HCT116 (cell line): Measurements from ENCODE around the gene MAP3K20. TPM values are rescaled to one million over a fixed set of nuclear protein-coding genes. Genes with fewer than 3 reads are reported as not detected.

Source experiments
- ATAC-seq: fragments of 200-7000 bp; cut with Tn5 transposase; 2 replicates; pipeline ENCODE4 v1.9.1; 2020; ENCODE audit warnings: mild to moderate bottlenecking, moderate library complexity
- BruUV-seq: library from RNA; stranded (reverse); fragments of 400-500 nt; replicated peaks from 2 replicates; lab custom pipeline; 2021; lab: Mats Ljungman, UMichigan
- CTCF ChIA-PET: fragments of 300-600 bp; sonication (Branson Sonifier 250); formaldehyde crosslinking; loops from one replicate; lab custom pipeline; 2021; ENCODE audit warnings: antibody characterized with exemption; lab: Charles Lee
- POLR2A ChIA-PET: fragments of 300-600, 350-600 bp; sonication (Branson Sonifier 250); formaldehyde crosslinking; loops from one replicate; lab custom pipeline; 2021; ENCODE audit warnings: antibody characterized with exemption; lab: Charles Lee
- RAD21 ChIA-PET, 2 experiments: fragments of 300-600 bp; sonication (Branson Sonifier 250); formaldehyde crosslinking; loops; one replicate each; lab custom pipeline; 2023; ENCODE audit warnings: low total read pairs in 2 of 2; ENCODE audit not compliant: uncharacterized antibody in 2 of 2, unreplicated experiment in 2 of 2, low non-redundant PET in 1 of 2; lab: Charles Lee
- DNase-seq: peaks from one replicate; pipeline ENCODE4 v3.0.0-alpha.2; 2010; ENCODE audit warnings: low read depth, low spot score
- H2AFZ ChIP-seq: fragments of 200-600 bp; shearing (Covaris generic), sonication (generic); 2 replicates; pipeline ENCODE4 v1.6.1; 2017; ENCODE audit warnings: low read depth, mixed run types, mixed read lengths, antibody characterized with exemption, low read length; ENCODE audit not compliant: poor library complexity, severe bottlenecking
- H3K27ac ChIP-seq: 2 replicates; pipeline ENCODE4 v1.5.1; 2012; ENCODE audit warnings: low read depth, low read length
- H3K27me3 ChIP-seq: fragments of 200-600 bp; sonication (generic); 2 replicates; pipeline ENCODE4 v1.6.1; 2016; ENCODE audit warnings: mixed run types, low read length, mixed read lengths; ENCODE audit not compliant: insufficient read depth
- H3K36me3 ChIP-seq, 2 experiments: fragments of 200-500 bp in 1 of 2; fragments of 200-600 bp in 1 of 2; sonication (Bioruptor generic) in 1 of 2; sonication (generic) in 1 of 2; 2 replicates each; pipeline versions ENCODE4 v1.5.1 to v1.6.1; 2014 to 2016; ENCODE audit warnings: low read length in 2 of 2, inconsistent platforms in 1 of 2, mixed read lengths in 1 of 2, mixed run types in 1 of 2; ENCODE audit not compliant: insufficient read depth in 2 of 2, control insufficient read depth in 1 of 2
- H3K4me1 ChIP-seq, 2 experiments: fragments of 200-600 bp in 1 of 2; sonication (generic) in 1 of 2; 2 replicates each; pipeline versions ENCODE4 v1.5.1 to v1.6.1; 2012 to 2017; ENCODE audit warnings: low read length in 2 of 2, inconsistent platforms in 1 of 2, mild to moderate bottlenecking in 1 of 2, mixed read lengths in 1 of 2, mixed run types in 1 of 2, moderate library complexity in 1 of 2; ENCODE audit not compliant: insufficient read depth in 2 of 2, control insufficient read depth in 1 of 2
- H3K4me2 ChIP-seq: fragments of 200-600 bp; sonication (generic); 2 replicates; pipeline ENCODE4 v1.6.1; 2017; ENCODE audit warnings: mixed run types, low read length, mixed read lengths
- H3K4me3 ChIP-seq, 2 experiments: fragments of 200-600 bp in 1 of 2; sonication (generic) in 1 of 2; replicated peaks in 1 of 2; 2 replicates each; pipeline ENCODE4 v1.5.1; 2011 to 2016; ENCODE audit warnings: low read length in 2 of 2, control low read depth in 1 of 2, low read depth in 1 of 2, mild to moderate bottlenecking in 1 of 2, mixed read lengths in 1 of 2, mixed run types in 1 of 2
- H3K79me2 ChIP-seq: fragments of 200-600 bp; sonication (generic); 2 replicates; pipeline ENCODE4 v1.6.1; 2017; ENCODE audit warnings: mild to moderate bottlenecking, mixed run types, low read length, moderate library complexity, mixed read lengths; ENCODE audit not compliant: insufficient read depth
- H3K9ac ChIP-seq: fragments of 200-600 bp; sonication (generic); 2 replicates; pipeline ENCODE4 v1.6.1; 2016; ENCODE audit warnings: low read length, mixed read lengths
- H3K9me2 ChIP-seq: fragments of 200-600 bp; sonication (generic), shearing (Covaris generic); 2 replicates; pipeline ENCODE4 v1.6.1; 2017; ENCODE audit warnings: mixed run types, mild to moderate bottlenecking, moderate library complexity; ENCODE audit not compliant: insufficient read depth
- H3K9me3 ChIP-seq, 2 experiments: fragments of 200-500 bp in 1 of 2; fragments of 200-600 bp in 1 of 2; sonication (Bioruptor generic) in 1 of 2; sonication (generic) in 1 of 2; 2 replicates each; pipeline ENCODE4 v1.6.1; 2014 to 2017; ENCODE audit warnings: low read length in 2 of 2, mixed read lengths in 2 of 2, inconsistent platforms in 1 of 2, low read depth in 1 of 2, mild to moderate bottlenecking in 1 of 2, mixed run types in 1 of 2, moderate library complexity in 1 of 2; ENCODE audit not compliant: control insufficient read depth in 1 of 2, insufficient read depth in 1 of 2
- H4K20me1 ChIP-seq: fragments of 200-600 bp; sonication (generic), shearing (Covaris generic); 2 replicates; pipeline ENCODE4 v1.6.1; 2017; ENCODE audit warnings: mixed run types, mild to moderate bottlenecking, moderate library complexity; ENCODE audit not compliant: insufficient read depth
- ATF3 ChIP-seq: IDR thresholded peaks from 2 replicates; pipeline ENCODE4 v1.6.1; 2012
- ELF1 ChIP-seq: IDR thresholded peaks from 2 replicates; pipeline ENCODE4 v1.6.1; 2012; ENCODE audit warnings: low read depth, borderline replicate concordance
- EZH2phosphoT487 ChIP-seq: fragments of 200-600 bp; IDR thresholded peaks from 2 replicates; pipeline ENCODE4 v1.6.1; 2018; ENCODE audit warnings: antibody characterized with exemption, borderline replicate concordance
- FOSL1 ChIP-seq: IDR thresholded peaks from 2 replicates; pipeline ENCODE4 v1.6.1; 2012; ENCODE audit warnings: low read depth
- JUND ChIP-seq: IDR thresholded peaks from 2 replicates; pipeline ENCODE4 v1.6.1; 2012
- POLR2AphosphoS5 ChIP-seq: IDR thresholded peaks from 2 replicates; pipeline ENCODE4 v1.6.1; 2011; ENCODE audit warnings: mild to moderate bottlenecking, low read depth, low read length, moderate library complexity
- REST ChIP-seq: IDR thresholded peaks from 2 replicates; pipeline ENCODE4 v1.6.1; 2012; ENCODE audit warnings: low read depth
- SIN3A ChIP-seq: IDR thresholded peaks from 2 replicates; pipeline ENCODE4 v1.6.1; 2012; ENCODE audit warnings: low read depth
- SP1 ChIP-seq: IDR thresholded peaks from 2 replicates; pipeline ENCODE4 v1.6.1; 2012; ENCODE audit warnings: low read depth
- SRF ChIP-seq: IDR thresholded peaks from 2 replicates; pipeline ENCODE4 v1.6.1; 2012; ENCODE audit warnings: low read depth
- ZBTB33 ChIP-seq: IDR thresholded peaks from 2 replicates; pipeline ENCODE4 v1.6.1; 2011; ENCODE audit warnings: mild to moderate bottlenecking, low read length, moderate library complexity; ENCODE audit not compliant: insufficient replicate concordance; ENCODE audit errors: extremely low read depth
- ZFX ChIP-seq: fragments of 450-650 bp; IDR thresholded peaks from 2 replicates; pipeline ENCODE4 v1.6.1; 2017
- intact Hi-C: fragments of 100-400 bp; cut with micrococcal nuclease; formaldehyde crosslinking; loops from 2 replicates; pipeline ENCODE4 v1.10.0; 2022
- total RNA-seq: library from RNA; stranded (reverse); gene quantifications from one replicate; pipeline ENCODE4 v1.2.1, GENCODE V29; 2021; ENCODE audit not compliant: unreplicated experiment

The MAP3K20 gene
- total RNA-seq, 1 experiment from 2014 or later: 40.0 TPM

GRCh38 chr2:173311844-173312606 lies 236.4 kb downstream of the MAP3K20 start:
- DNase-seq (no peak), ATAC-seq (no peak)
- intact Hi-C loops: no loop called here

More at GRCh38 chr2:173311844-173312606, 236.4 kb downstream of the MAP3K20 start:
- Histone ChIP-seq H3K4me3 (no peak overlapping the region), H3K9me3 (no peaks in the 10 kb centered on the region), H3K4me2 (no peak overlapping the region), H4K20me1 (no peaks in the 10 kb centered on the region), H3K27me3 (no peaks in the 10 kb centered on the region), H3K9me2 (no peaks in the 10 kb centered on the region), H3K27ac (no peak overlapping the region), H3K4me1 (no peaks in the 10 kb centered on the region), H2AFZ (no peak overlapping the region), H3K9ac (no peak overlapping the region), H3K79me2 (no peaks in the 10 kb centered on the region), H3K36me3 (no peaks in the 10 kb centered on the region)
- RAD21 ChIA-PET: no interaction called here
- BruUV-seq: no TSS peak
- TF ChIP-seq ZFX (no peak), ZBTB33 (no peak), SIN3A (no peak), ATF3 (no peak), SP1 (no peak), REST (no peak), POLR2AphosphoS5 (no peak), FOSL1 (no peak), EZH2phosphoT487 (no peak), SRF (no peak), JUND (no peak), ELF1 (no peak)
- CTCF ChIA-PET: no interaction called here
- POLR2A ChIA-PET: no interaction called here
